Activated CD4-positive, alpha-beta T cell treated with anti-CD3 and anti-CD28 coated beads, Interleukin-2, Interleukin-6, amounts not matched to agents 100 ng/mL and 50 ng/mL, durations not matched to agents 16 hours and 8 hours (primary cell): ENCODE data around the gene VIT.
"Not testable (repeated sequence)": the region's sequence is repeated elsewhere in the genome, so short reads cannot be mapped to it uniquely, and the experiment has no call there.

ENCODE experiments used
- DNase-seq: peaks from one replicate; pipeline ENCODE4 v3.0.0-alpha.2; 2020

VIT gene

DNA sequence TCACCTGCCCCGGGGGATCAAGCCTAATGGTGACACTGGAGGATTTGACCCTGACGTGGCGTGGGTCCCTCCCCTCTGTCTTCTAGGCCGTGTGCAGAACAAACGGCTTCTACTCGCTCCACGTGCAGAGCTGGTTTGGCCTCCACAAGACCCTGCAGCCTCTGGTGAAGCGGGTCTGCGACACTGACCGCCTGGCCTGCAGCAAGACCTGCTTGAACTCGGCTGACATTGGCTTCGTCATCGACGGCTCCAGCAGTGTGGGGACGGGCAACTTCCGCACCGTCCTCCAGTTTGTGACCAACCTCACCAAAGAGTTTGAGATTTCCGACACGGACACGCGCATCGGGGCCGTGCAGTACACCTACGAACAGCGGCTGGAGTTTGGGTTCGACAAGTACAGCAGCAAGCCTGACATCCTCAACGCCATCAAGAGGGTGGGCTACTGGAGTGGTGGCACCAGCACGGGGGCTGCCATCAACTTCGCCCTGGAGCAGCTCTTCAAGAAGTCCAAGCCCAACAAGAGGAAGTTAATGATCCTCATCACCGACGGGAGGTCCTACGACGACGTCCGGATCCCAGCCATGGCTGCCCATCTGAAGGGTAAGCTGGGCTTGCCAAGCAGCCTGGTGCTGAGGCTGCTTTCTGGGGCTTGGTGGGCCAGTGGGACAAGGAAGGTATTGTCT lies 112.0 kb downstream of the VIT start:
- DNase-seq = no peak

DNA sequence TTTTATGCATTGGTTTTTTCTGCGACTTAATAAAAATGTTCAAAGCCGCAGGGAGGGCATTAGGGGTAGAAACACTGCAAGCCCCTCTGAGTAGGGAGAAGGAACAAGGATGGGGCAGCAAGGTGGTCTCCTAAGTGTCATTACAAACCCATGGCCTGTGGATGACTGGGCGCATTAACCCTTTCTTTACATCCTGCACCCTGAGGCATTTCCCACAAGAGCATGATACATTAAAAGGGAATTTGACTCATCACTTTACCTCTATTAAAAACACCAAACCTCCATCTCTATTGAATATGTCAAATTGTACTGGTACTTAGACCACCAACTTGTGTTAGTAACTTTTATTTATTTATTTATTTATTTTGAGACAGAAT lies 112.5 kb downstream of the VIT start:
- no peak for DNase-seq

DNA sequence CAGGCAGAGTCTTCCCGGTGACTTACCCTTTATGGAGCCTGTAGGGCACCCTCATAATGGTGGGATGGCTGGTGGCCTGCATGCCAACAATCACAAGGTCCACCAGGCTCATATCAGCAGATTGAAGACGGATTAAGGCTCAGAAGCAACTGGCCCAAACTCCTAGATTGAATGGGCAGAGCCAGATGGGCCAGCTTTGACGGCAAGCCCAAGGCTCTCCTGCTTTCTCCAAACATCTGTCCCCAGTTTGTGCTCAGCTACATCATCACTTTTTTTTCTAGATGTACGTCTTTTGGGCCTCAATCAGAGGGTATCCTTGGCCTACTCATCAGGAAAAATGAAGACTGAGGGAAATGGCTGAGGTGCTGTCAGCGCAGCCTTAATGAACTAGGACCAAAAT lies 114.6 kb downstream of the VIT start:
- DNase-seq = no peak

DNA sequence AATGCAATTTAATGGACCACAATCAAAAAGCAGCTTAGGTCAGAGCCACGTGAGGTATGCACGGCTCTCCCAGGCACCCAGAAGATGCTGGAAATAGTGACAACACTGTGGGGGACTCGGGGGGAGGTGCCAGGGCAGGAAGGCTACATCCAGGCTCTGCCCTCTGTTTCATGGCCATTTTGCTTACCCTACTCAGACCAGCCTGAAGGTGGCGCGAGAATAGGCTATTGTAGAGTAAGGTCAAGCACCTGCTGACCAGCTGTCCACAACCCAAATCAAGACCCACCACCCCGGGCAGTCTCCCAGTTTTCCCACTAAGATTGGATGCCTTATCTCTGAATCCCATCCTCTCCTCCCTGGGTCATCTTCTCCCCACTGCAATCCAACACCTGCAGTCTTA lies 115.7 kb downstream of the VIT start:
- DNase-seq = no peak

DNA sequence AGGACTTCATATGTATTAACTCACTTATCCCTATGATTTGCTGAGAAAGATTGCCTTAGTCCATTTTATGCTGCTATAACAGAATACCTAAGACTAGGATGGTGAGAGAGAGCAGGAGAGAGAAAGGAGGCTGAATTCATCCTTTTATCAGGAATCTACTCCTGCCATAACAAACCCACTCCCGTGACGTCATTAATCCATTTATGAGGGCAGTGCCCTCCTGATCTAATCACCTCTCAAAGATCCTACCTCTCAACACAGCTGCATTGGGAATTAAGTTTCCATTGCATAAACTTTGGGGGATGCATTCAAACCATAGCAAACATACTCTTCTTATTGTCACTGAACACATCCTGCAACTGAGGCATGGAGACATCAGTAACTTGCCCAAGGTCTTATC lies 122.0 kb downstream of the VIT start:
- no peak for DNase-seq

DNA sequence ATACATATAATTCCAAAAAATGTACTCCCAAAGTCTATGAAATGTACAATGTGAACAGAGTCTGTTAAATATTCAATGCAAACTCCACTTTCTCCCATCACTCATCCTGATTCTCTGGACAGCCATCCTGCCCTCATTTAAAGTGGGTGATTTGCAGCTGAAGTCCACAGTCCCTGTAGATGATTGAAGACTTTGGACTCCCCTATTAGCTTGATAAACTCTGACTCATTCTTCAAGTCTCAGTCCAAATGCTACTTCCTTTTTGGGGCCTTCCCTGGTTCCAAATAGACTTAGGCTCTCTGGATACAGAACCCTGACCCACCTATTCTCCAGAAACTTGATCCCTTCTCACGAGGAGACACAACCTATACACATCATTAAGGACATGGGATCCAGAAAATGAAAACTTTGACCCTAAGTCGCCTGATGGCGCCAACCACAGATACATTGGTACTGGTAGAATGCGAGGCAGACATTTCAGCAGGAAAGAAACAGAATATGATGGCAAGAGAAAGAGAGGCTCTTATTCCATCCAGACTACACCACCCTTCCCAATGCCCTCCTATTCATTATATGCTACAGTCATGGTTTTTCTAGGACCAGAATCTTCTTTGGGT lies 122.7 kb downstream of the VIT start:
- no peak for DNase-seq

DNA sequence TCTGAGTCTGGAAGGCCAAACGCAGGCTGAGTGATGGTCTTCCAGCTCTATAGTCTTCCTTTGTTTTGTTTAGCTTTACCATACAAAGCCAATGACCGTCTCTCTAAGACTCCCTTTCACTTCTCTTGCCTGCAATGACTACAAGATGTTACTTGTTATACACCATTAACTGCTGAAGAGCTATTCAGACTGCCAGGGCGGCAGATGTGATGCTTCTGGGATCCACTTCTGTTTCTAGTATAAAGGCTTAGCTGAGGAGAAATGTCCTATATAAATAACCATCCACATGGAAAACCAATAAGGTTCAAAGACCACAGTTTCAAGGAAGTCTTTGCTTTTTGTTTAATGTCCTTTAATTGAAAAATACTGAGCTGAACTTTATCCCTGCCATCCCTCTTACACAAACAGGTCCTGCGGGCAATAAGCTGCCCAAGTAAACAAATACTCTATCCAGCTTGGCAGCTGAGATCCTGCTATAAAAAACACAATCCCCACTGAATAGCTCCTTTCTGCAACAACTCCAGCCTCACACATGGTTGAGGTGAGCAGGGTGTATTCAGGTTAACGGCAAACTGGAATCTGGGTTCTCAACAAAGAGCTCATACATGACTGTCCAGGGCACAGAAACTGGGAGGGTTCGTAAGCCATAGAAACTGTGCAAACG lies 124.6 kb downstream of the VIT start:
- DNase-seq = no peak

DNA sequence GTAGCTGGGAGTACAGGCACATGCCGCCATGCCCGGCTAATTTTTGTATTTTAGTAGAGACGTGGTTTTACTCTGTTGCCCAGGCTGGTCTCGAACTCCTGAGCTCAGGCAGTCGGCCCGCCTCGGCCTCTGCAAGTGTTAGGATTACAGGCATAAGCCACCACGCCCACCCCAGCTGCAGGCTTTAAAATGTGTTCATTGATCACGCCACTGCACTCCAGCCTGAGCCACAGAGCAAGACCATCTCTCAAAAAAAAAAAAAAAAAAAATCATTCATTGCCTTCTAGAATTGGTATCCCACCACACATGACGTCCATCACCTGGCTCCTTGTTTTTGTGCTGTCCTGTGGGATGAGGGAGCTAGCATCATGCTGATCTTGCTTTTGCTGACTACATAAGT lies 127.4 kb downstream of the VIT start:
- DNase-seq = no peak

DNA sequence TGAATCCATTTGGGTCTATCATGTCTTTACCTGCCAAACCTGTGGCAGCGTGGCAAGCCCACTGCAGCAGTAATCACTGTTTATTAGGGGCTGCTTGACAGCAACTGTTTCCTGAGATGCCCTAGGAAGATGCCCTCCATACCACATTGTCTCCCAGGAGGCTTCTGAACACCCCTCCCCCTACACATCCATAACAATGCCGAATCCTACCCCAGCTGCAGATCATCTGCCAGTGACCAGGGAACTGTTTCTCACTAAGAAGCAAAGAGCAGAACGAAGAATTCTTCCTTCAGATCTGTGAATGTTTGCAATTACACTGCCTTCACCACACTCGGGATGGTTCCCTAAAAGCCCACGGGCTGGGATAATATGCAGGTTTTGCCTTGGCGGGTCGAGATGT lies 127.8 kb downstream of the VIT start:
- DNase-seq = no peak

DNA sequence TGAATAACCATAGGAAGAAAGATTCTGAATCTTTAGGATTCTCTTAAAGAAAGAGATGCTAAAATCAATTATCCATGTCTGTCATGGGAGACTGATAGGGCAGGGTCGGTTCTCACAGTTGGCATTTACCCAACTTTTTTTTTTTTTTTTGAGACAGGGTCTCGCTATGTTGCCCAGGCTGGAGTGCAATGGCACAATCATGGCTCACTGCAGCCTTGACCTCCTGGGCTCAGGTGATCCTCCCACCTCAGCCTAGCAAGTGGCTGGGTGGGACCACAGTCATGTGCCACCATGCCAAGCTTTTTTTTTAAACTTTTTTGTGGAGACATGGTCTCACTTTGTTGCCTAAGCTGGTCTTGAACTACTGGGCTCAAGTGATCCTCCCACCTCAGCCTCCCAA lies 128.2 kb downstream of the VIT start:
- not testable (repeated sequence) for DNase-seq

DNA sequence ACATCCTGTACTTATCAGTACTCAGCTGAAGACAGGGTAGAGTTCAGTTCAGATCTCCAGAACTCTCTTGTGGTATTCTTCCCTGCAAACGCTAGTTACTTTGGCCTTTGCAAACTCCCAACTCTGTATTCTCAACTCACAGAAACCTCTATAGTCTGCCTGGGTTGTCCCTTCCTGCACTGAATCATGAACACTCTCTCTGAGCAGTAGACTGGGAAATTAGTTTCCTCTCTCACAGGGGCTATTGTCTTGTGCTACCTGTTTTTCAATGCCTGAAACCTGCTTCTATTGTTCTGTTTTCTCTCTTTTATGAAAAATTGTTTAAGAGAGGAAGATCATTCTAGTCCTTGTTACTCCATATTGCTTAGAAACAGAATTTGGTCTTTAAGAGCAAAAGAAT lies 134.7 kb downstream of the VIT start:
- no peak for DNase-seq

DNA sequence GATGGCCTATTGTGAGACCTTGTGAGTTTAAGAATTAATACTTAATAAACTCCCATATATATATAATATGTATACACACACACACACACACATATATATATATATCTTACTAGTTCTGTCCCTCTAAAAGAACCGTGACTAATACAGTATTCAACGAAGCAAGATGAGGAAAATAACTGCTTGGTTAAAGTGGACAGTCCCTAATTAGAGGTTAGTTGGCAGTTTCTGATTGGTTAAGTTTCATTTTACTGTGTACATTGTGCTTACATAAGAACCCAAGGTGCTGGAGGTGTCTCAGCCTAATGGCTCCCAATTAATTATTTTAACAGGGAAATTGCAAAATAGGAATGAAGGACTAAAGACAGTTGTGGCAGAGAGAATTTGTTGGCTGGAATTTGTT lies 137.7 kb downstream of the VIT start:
- no peak for DNase-seq

DNA sequence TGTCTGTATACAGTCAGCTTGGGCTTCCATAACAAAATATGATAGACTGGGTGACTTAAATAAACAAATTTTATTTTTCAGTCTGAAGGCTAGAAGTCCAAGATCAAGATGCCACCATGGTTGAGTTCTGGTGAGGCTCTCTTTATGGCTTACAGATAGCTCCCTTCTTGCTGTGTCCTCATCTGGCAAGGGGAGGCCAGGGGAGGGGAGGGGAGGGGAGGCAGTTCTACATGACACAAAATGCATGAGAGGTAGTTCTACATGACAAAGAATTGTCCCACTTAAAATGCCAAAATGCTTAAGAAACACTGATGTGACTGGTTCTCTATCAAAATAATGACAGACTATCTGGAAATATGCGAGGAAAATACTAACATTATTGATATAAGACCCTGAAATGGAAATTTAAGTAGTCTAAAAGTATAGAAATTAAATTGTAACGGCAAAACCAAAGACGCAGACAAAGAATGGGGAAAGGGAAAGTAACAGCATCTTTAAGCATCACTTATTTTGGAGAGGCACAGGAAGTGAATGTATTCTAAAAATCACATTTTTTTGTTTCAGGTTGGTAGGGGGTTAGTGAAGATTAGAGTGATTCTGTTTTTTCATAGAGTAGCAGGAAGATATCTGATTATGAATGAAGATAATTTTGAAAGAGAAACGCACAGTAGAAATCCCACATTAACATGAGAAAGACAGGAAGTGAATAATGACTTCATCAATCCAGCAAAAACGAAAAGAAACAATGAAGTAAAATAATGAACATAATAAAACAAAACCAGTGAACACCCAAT lies 138.4 kb downstream of the VIT start:
- no peak for DNase-seq

DNA sequence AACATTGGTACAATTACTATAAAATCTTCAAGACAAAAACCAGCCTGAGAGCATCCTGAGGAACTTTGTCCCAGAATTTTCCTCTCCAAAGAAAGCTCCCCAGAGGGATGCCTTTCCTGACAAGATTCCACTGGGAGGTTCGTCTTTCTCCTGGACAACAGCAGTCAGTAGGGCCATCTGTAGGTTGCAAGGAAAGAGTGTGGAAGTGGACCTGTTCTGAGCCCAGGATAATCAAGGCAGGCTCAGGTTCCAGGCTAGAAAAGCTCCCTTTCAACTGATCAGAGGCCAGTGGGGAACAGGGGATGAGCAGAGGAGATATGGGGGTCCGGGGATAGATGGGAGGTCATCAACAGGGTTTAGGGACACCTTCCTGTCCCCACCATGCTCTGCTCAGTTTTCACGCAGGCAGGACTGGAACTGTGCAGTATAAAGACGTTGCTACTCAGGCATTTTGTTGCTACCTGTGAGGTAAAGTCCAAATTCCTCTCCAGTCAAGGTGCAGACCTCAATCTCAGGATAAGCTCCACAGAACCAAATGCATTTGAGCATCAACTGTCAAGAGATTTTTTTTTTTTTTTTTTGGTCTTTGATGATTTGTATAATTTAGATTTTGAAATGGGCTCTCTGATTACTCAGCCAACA lies 143.6 kb downstream of the VIT start:
- DNase-seq = no peak

DNA sequence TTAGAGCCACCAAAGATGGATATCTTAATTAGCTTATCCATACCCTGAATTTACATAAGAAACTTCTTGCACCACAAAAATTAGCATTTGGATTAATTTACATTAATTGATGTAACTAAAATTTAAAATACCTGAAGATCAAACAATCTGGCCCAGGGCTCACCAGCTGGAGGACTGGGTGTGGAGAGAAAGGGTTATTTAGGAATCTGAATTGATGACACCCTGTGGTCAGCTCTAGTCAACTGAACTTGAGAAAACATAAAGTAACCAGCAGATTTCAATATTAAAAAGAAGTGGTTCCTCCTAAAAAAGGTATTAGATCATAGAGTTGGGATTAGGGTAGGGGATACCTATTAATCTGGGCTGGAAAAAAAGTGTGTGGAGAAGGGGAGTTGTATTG lies 147.3 kb downstream of the VIT start:
- no peak for DNase-seq

DNA sequence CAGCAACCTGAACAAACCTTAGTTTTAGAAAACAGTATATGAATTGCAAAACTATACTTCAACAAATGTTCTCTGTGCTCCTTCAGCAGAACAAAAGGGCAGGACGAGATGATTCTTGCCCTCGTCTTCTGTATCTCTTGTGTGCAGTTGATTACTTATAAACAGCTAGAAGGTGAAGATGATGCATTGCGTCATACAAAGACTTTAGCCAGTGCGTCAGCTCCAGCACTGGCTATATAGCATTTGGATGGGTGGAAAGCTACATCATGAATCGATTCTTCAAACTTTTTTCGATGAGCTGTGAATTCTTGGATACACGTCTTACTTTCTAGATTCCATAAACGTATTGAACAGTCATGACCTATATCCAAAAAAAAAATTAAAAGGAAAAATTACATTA lies 152.8 kb downstream of the VIT start:
- DNase-seq = no peak

DNA sequence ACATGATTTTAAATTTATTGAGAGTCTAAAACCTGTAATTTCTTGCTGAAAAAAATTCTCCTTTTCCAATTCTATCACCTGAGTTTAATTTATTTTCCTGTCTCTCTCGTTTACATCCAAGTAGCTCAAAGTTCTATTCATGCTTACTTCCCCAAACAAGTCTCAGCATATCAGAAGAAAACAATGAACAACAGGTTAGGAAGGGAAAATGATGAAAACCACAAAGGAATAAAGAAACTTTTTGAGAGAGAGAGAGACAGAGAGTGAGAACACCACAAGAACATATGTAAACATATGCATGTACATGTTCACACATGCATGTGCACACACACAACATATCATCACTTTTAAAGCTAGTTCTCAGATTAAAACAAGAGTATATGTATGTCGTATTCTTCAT lies 157.7 kb downstream of the VIT start:
- DNase-seq = no peak

DNA sequence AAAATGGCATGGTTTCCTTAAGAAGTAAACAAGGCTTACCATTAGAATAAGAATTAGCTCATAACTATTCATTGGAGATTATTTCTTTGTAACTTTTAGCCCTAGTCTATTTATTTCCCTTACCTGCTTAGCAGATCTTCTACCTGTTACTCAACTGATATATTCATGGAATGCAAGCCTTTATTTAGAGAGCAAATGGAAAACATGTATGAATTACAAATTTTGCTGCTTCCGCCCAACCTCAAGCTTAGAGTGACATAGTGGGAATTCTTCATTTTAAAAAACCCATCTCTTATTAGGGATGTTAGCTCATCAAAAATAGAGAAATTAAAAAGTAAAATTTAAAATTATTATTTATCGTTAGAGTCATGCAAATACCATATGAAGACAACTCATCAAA lies 158.9 kb downstream of the VIT start:
- DNase-seq = no peak

DNA sequence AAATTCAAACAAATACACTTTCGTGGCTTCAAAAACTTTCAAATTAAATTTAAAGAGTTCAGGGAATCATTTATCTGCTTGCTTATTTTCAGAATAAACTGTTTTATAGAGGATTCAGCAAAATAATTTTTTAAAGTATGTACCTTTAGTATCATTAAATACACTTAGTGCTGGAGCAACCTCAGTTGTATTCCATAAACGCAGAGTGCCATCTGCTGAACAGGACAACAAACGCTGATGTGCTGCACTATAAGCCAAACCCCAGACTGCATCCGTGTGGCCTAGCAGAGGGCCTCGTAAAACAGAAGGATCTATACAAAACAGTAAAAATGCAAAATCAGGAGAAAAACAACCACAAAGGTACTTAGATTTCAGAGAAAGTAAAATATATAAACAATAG lies 161.2 kb downstream of the VIT start:
- DNase-seq = no peak

DNA sequence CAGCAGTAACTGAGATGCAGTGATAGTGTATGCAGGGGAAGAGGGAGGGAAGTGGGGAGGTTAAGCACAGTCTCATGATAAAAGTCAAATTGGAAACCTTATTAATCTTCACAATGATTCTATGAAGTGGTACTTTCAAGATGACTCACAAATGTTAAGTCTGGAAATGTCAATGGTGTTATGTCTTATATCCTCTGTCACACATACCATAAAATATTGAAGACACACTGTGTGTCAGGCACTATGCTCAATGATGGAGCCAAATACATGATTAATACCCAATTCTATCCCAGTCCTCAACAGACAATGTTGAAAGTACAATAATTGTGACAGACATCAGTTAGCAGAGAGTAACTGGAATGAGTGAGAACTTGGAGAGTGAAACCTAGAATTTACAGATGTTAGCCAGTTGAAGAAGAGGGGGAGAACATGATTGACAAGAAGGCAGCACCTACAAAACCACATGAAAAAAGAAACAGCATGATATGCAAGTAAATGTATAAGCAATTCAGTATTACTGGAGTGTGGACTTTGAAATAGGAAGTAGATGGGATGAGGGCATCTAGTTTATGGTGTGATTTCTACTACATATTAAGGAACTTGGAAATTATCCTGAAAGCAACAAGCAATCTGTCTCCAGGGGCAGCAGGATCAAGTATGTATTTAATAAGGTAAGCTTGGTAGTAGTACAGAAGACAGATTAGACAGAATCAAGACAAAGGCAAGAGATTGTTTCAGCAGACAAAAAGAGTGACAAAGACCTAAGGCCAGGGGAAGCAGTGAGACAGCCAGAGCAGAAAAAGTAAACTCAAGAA lies 162.3 kb downstream of the VIT start:
- DNase-seq = peak; percentile 24

DNA sequence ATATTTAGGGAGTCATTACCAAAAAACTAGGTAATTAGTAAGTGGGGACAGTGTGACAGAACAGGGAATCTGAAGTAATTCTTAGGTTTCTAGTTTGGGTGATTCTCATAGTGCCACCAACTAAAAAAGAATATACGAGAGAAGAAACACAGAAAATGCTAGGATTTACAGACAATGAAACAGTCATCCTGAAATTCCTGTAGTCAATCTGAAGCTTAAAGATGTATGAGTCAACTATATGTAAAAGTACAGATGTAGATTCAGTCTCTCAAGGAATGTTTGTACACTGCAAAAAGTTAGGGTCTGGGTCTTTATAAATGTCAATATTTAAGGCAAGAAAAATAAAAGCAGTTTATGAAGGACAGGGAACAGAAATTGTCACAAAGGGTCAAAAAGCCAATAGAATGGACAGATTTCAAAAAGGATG lies 162.9 kb downstream of the VIT start:
- peak; percentile 24 for DNase-seq

DNA sequence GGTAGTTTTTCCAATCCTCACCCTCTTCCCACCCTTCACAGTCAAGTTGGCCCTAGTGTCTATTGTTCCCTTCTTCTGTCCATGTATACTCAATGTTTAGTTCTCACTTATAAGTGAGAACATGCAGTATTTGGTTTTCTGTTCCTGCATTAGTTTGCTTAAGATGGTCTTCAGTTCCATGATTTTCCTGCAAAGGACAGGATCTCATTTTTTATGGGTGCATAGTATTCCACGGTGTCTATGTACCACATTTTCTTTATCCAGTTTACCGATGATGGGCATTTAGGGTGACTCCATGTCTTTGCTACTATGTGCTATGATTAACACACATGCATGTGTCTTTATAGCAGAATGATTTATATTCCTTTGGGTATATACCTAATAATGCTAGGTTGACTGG lies 165.4 kb downstream of the VIT start:
- DNase-seq = no peak
